OCI-LY7 (cell line): ENCODE measurements around the gene ZIC4. TPM values are rescaled to one million over a fixed set of nuclear protein-coding genes. Genes with fewer than 3 reads are reported as not detected.

ENCODE experiments used
- BruUV-seq: library from RNA; stranded (reverse); fragments of 400-500 nt; replicated peaks from 2 replicates; lab custom pipeline; 2021; lab: Mats Ljungman, UMichigan
- CTCF ChIA-PET: fragments of 300-600 bp; sonication (Branson Sonifier 250); formaldehyde crosslinking; loops from one replicate; lab custom pipeline; 2022; ENCODE audit warnings: antibody characterized with exemption; ENCODE audit not compliant: unreplicated experiment; lab: Charles Lee
- POLR2A ChIA-PET: fragments of 300-600 bp; sonication (Branson Sonifier 250); formaldehyde crosslinking; loops from one replicate; lab custom pipeline; 2022; ENCODE audit warnings: antibody characterized with exemption; lab: Charles Lee
- DNase-seq: peaks from one replicate; pipeline ENCODE4 v3.0.0-alpha.2; 2015; ENCODE audit warnings: low spot score
- H2AFZ ChIP-seq: fragments of 200-600 bp; sonication (generic), shearing (Covaris generic); 2 replicates; pipeline ENCODE4 v1.6.1; 2014; ENCODE audit warnings: mild to moderate bottlenecking, antibody characterized with exemption, low read length, moderate library complexity
- H3K27ac ChIP-seq: fragments of 200-600 bp; sonication (generic); 2 replicates; pipeline ENCODE4 v1.5.1; 2014; ENCODE audit warnings: mixed run types, low read depth, mild to moderate bottlenecking, moderate library complexity, low read length, inconsistent platforms; ENCODE audit not compliant: poor library complexity, severe bottlenecking
- H3K36me3 ChIP-seq: fragments of 200-600 bp; sonication (generic); 2 replicates; pipeline ENCODE4 v1.6.1; 2014; ENCODE audit warnings: mild to moderate bottlenecking, antibody characterized with exemption, low read length, moderate library complexity, mixed read lengths; ENCODE audit not compliant: insufficient read depth
- H3K4me1 ChIP-seq: fragments of 200-600 bp; sonication (generic); 2 replicates; pipeline ENCODE4 v1.5.1; 2014; ENCODE audit warnings: mild to moderate bottlenecking, low read length; ENCODE audit not compliant: insufficient read depth, poor library complexity, severe bottlenecking
- H3K4me2 ChIP-seq: fragments of 200-600 bp; sonication (generic); 2 replicates; pipeline ENCODE4 v1.6.1; 2014; ENCODE audit warnings: mild to moderate bottlenecking, low read length
- H3K4me3 ChIP-seq: fragments of 200-600 bp; sonication (generic); 2 replicates; pipeline ENCODE4 v1.5.1; 2014; ENCODE audit warnings: mild to moderate bottlenecking, low read depth, low read length; ENCODE audit not compliant: poor library complexity, severe bottlenecking
- H3K79me2 ChIP-seq: fragments of 200-600 bp; sonication (generic); 2 replicates; pipeline ENCODE4 v1.6.1; 2016; ENCODE audit warnings: low read depth, mild to moderate bottlenecking, low read length, moderate library complexity, mixed read lengths; ENCODE audit not compliant: insufficient read depth
- H3K9me2 ChIP-seq: fragments of 200-600 bp; sonication (generic); 2 replicates; pipeline ENCODE4 v1.6.1; 2016; ENCODE audit warnings: mild to moderate bottlenecking, low read length, mixed read lengths; ENCODE audit not compliant: insufficient read depth
- H3K9me3 ChIP-seq: fragments of 200-600 bp; sonication (generic); 2 replicates; pipeline ENCODE4 v1.6.1; 2014; ENCODE audit warnings: mild to moderate bottlenecking, mixed run types, low read length, mixed read lengths
- H4K20me1 ChIP-seq: fragments of 200-600 bp; sonication (generic); 2 replicates; pipeline ENCODE4 v1.6.1; 2014; ENCODE audit warnings: mild to moderate bottlenecking, antibody characterized with exemption, low read length, moderate library complexity, mixed read lengths; ENCODE audit not compliant: insufficient read depth
- EZH2phosphoT487 ChIP-seq: fragments of 200-600 bp; sonication (generic); IDR thresholded peaks from 2 replicates; pipeline ENCODE4 v1.6.1; 2018; ENCODE audit warnings: low read depth, borderline replicate concordance, mild to moderate bottlenecking, mixed run types, antibody characterized with exemption, low read length, moderate library complexity, mixed read lengths
- intact Hi-C: fragments of 100-400 bp; cut with micrococcal nuclease; formaldehyde crosslinking; loops from one replicate; pipeline ENCODE4 v1.10.0; 2022; ENCODE audit not compliant: unreplicated experiment
- total RNA-seq, 2 experiments: library from RNA; depleted of rRNA in 1 of 2; stranded (reverse); fragments of >200 nt in 1 of 2; shearing (Covaris generic) in 1 of 2; gene quantifications; 2 replicates each; pipeline ENCODE4 v1.2.3, GENCODE V29; 2014 to 2022
- TF ChIP-seq, protein P1 (sequence below): fragments of 200-600 bp; sonication (generic); conservative IDR thresholded peaks from 2 replicates; pipeline ENCODE4 v1.5.1; 2014; ENCODE audit warnings: mild to moderate bottlenecking, antibody characterized with exemption, low read length, moderate library complexity, mixed read lengths

ZIC4 gene
- total RNA-seq, 2 experiments from 2014 or later: not detected

DNA sequence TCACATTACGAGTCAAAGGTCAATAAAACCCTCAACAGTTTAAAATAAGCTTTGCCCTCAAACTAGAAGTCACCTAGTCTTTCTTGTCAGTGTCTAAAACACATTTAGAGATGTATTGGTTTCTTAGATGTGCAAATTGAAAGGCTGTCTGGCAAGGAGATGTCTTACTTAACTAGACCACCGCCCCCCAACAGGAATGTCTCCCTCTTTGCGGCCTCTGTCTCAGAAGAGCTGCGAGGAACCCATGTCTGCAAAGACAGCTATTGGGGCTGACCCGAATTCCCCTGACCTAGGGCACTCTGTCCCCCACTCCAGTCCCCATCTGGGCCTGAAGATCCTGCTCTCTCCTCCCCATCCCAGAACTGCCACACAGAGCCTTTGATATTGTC, 46.3 kb downstream of the ZIC4 start:
- ChIA-PET POLR2A (no interaction called here), CTCF (no interaction called here)
- Histone ChIP-seq H3K79me2 (no peaks in the 10 kb centered on the region), H3K9me3 (no peaks in the 10 kb centered on the region), H3K4me1 (no peaks in the 10 kb centered on the region), H3K36me3 (no peaks in the 10 kb centered on the region), H3K9me2 (no peaks in the 10 kb centered on the region), H4K20me1 (no peaks in the 10 kb centered on the region), H3K27ac (no peak overlapping the region), H2AFZ (no peak overlapping the region), H3K4me2 (no peak overlapping the region), H3K4me3 (no peak overlapping the region)
- BruUV-seq: no TSS peak
- intact Hi-C loops: no loop called here
- DNase-seq: no peak
- TF ChIP-seq, protein P1, sequence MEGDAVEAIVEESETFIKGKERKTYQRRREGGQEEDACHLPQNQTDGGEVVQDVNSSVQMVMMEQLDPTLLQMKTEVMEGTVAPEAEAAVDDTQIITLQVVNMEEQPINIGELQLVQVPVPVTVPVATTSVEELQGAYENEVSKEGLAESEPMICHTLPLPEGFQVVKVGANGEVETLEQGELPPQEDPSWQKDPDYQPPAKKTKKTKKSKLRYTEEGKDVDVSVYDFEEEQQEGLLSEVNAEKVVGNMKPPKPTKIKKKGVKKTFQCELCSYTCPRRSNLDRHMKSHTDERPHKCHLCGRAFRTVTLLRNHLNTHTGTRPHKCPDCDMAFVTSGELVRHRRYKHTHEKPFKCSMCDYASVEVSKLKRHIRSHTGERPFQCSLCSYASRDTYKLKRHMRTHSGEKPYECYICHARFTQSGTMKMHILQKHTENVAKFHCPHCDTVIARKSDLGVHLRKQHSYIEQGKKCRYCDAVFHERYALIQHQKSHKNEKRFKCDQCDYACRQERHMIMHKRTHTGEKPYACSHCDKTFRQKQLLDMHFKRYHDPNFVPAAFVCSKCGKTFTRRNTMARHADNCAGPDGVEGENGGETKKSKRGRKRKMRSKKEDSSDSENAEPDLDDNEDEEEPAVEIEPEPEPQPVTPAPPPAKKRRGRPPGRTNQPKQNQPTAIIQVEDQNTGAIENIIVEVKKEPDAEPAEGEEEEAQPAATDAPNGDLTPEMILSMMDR: no peak
- TF ChIP-seq EZH2phosphoT487: no peak

DNA sequence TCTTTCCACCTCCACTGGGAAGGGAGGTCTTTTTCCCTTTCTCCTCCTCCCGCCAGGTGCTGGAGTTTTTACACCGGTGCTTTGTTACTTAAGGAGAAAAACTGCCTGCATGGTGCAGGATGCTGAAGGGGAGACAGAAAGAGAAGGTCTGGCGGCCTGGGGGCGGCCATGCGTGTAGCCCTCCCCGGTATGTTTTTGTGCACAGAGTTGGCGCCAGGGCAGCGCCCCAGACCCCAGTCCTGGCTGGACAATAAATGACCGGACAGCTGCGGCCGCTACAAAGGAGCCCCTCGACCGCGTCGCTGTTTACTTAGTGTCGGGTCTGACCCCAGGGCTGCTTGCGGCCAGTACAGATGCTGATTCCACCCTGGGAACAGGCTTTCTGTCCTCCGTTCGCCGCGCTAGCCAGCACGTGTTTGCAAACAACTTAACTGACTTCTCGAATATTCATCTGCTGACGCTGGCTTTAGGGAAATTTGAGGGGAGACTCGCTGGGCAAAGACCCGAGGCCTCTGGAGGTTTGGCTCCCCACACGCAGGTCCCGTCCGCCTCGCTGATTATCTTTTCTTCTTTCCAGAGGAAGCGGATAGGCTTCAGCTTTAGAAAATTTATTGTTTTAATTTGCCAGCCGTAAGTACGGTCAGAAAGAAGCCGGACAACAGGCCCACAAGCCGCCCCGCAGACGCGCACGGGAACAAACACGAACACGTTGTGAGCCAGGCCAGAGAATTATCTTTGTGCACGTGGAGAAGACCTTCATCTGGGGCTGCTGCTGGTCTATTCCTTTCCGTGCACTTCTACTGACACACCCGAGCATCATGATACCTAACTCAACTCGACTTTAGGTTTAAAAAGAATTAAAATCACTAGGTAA, 46.9 kb downstream of the ZIC4 start:
- Histone ChIP-seq H3K27ac (no peak overlapping the region), H3K79me2 (no peaks in the 10 kb centered on the region), H3K4me2 (no peak overlapping the region), H3K9me2 (no peaks in the 10 kb centered on the region), H4K20me1 (no peaks in the 10 kb centered on the region), H3K36me3 (no peaks in the 10 kb centered on the region), H3K4me1 (no peaks in the 10 kb centered on the region), H3K9me3 (no peaks in the 10 kb centered on the region), H2AFZ (no peak overlapping the region), H3K4me3 (no peak overlapping the region)
- intact Hi-C loops: no loop called here
- TF ChIP-seq, protein P1: no peak
- no peak for TF ChIP-seq EZH2phosphoT487
- BruUV-seq: no TSS peak
- CTCF ChIA-PET: no interaction called here
- POLR2A ChIA-PET: no interaction called here
- DNase-seq: no peak
